Subcutaneous abdominal adipose tissue (tissue), 5 donors: ENCODE data around the gene PDE4D.

Experiments
- H3K27ac ChIP-seq: one replicate; pipeline ENCODE4 v1.7.0; 2013; ENCODE audit warnings: low read depth, mild to moderate bottlenecking, inconsistent platforms, low read length, moderate library complexity
- H3K27me3 ChIP-seq, 5 donors: one replicate each; pipeline ENCODE4 v1.7.0; 2013; ENCODE audit warnings: low read length in 5 of 5, inconsistent platforms in 1 of 5; ENCODE audit not compliant: control insufficient read depth in 5 of 5, insufficient read depth in 4 of 5
- H3K36me3 ChIP-seq, 5 donors: one replicate each; pipeline ENCODE4 v1.7.0; 2013; ENCODE audit warnings: low read length in 5 of 5; ENCODE audit not compliant: control insufficient read depth in 5 of 5, insufficient read depth in 5 of 5
- H3K4me1 ChIP-seq, 5 donors: one replicate each; pipeline ENCODE4 v1.7.0; 2013; ENCODE audit warnings: low read length in 5 of 5, mild to moderate bottlenecking in 3 of 5, moderate library complexity in 1 of 5; ENCODE audit not compliant: control insufficient read depth in 5 of 5, insufficient read depth in 5 of 5
- H3K4me3 ChIP-seq, 5 donors: one replicate each; pipeline ENCODE4 v1.7.0; 2013; ENCODE audit warnings: low read length in 5 of 5, low read depth in 1 of 5
- H3K9ac ChIP-seq, 5 donors: one replicate each; pipeline ENCODE4 v1.7.0; 2013; ENCODE audit warnings: low read length in 5 of 5, mild to moderate bottlenecking in 4 of 5, moderate library complexity in 3 of 5
- H3K9me3 ChIP-seq, 5 donors: one replicate each; pipeline ENCODE4 v1.7.0; 2013; ENCODE audit warnings: low read length in 5 of 5; ENCODE audit not compliant: control insufficient read depth in 5 of 5
- donor health status: healthy.
- donor health status: healthy.
- donor health status: healthy.
- donor health status: healthy.
- donor health status: healthy.

The PDE4D gene

DNA sequence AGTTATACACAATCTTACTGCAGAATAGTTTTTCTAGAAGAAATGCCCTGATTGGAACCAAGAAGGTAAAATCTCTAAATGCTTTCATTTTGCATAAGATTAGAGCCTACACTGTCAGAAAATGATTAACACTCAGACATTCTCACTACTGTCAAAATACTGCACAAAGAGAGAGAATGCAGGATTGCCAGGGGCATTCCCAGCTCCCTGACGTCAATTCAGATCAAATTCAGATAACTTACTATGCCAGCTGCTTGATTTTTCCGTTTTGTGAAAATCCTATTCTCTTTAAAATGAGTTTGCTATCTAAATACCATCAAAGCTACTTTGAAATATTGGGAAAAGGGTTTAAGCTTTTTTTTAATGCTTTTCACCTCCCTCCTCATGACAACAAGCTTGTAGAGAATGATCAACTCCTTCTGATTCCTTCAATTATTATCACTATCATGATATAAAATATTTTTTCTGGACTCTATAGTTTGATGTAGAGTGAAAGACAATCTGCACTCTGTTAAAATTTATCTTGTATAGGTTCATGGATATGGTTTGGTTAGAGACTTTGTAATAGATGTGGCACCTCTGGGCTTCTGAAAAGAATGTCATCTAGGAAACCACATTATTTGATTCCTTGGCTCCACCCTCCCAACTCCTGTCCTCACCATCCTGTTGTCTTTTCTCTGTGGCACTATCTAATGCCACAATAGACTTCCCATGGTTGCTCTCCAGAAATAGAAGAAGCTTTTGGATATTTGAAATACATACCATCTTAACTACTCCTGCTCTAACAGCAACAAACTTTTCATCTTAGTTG lies 407.7 kb downstream of the PDE4D start:
- Histone ChIP-seq H3K4me1 (no peaks in the 10 kb centered on the region), H3K27me3 (no peaks in the 10 kb centered on the region), H3K9ac (no peak overlapping the region), H3K9me3 (no peaks in the 10 kb centered on the region), H3K27ac (no peak overlapping the region), H3K4me3 (no peak overlapping the region), H3K36me3 (no peaks in the 10 kb centered on the region)

DNA sequence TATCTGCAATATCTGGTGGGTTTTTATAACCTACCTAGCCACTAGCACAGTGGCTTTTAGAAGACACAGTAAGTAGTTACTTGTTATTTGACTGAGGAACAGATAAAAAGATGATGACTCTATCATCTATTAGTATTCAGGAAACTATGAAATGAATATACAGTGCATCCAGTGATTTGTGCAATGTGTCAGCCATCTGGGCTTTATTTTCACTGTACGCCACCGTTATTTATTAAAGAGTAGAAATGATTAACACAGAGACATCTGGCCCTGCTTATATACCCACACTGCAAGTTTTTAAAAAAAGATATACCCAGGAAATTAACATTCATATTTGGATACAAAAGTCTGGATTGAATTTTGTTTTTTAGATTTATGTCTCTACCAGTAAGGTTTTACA lies 408.4 kb downstream of the PDE4D start:
- Histone ChIP-seq H3K9me3 (no peaks in the 10 kb centered on the region), H3K4me1 (no peaks in the 10 kb centered on the region), H3K9ac (no peak overlapping the region), H3K36me3 (no peaks in the 10 kb centered on the region), H3K27ac (no peak overlapping the region), H3K27me3 (no peaks in the 10 kb centered on the region), H3K4me3 (no peak overlapping the region)

DNA sequence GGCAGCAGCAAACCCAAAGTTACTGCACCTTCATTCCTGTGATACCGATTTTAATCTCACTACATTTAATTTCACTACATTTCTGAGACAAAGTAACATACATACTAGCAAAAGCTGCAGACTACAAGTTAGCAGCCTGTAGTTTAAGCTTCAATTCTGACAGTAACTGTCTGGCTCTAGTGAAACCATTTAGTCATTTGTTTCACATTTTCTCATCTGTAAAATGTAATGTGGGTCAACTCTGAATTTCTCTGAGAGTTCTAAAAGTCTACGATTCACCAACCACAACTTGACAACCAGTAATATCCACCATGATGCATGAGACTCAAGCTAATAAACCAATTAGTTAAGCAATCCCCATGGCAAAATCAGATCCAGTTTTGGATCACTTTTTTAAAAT lies 408.9 kb downstream of the PDE4D start:
- no peaks in the 10 kb centered on the region for H3K9me3 ChIP-seq
- H3K4me1 ChIP-seq = no peaks in the 10 kb centered on the region
- no peaks in the 10 kb centered on the region for H3K27me3 ChIP-seq
- no peaks in the 10 kb centered on the region for H3K36me3 ChIP-seq
- H3K4me3 ChIP-seq = no peak overlapping the region
- no peak overlapping the region for H3K9ac ChIP-seq
- H3K27ac ChIP-seq = no peak overlapping the region

DNA sequence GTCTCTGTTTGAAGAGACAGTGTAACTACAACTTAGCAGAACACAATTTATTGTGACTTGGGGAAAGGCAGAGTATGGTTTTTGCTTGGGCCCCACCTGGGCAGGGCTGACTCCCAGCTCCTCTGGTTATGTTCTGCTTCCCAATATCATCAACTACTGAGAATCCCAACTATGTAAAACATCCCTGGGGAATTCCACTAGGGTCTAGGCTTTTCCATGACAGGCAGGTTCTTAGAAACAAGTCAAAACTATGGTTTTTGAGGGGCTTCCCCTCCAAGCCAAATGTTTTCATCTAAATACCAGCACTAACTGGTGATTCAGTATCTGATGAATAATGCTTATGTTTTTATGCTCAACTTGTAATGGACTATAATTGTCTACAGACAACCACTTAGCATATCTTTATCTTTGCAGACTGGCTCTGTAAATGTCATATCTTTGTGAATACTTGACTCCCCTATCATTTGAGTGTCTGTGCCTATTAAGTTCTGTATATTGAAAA lies 409.5 kb downstream of the PDE4D start:
- H3K36me3 ChIP-seq = no peaks in the 10 kb centered on the region
- H3K27me3 ChIP-seq = no peaks in the 10 kb centered on the region
- H3K9ac ChIP-seq = no peak overlapping the region
- H3K9me3 ChIP-seq = no peaks in the 10 kb centered on the region
- H3K4me3 ChIP-seq = no peak overlapping the region
- no peaks in the 10 kb centered on the region for H3K4me1 ChIP-seq
- no peak overlapping the region for H3K27ac ChIP-seq

DNA sequence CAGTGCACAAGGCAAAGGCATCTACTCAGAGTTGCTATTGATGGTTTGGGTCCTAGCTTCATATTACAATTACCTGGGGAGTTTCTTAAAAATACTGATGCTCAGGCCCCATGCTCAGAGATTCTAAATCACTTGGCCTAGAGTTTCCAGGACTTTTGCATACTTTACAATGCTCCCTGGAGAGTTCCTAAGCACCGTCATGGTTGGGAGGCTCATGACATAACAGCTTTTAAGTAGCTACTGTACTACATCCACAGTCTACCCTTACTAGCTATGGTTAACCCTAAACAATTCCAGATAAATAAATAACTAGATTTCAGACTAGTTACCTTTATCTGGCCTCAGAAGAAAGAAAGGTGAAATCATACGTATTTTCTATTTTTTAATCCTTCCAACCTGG lies 414.4 kb downstream of the PDE4D start:
- H3K9ac ChIP-seq = no peak overlapping the region
- no peaks in the 10 kb centered on the region for H3K4me1 ChIP-seq
- no peaks in the 10 kb centered on the region for H3K36me3 ChIP-seq
- H3K27ac ChIP-seq = no peak overlapping the region
- no peaks in the 10 kb centered on the region for H3K27me3 ChIP-seq
- no peaks in the 10 kb centered on the region for H3K9me3 ChIP-seq
- no peak overlapping the region for H3K4me3 ChIP-seq

GRCh38 chr5:59474324-59474723 lies 419.2 kb downstream of the PDE4D start:
- H3K4me1 ChIP-seq = no peaks in the 10 kb centered on the region
- H3K9ac ChIP-seq = no peak overlapping the region
- H3K27me3 ChIP-seq = no peaks in the 10 kb centered on the region
- H3K27ac ChIP-seq = no peak overlapping the region
- no peaks in the 10 kb centered on the region for H3K36me3 ChIP-seq
- no peak overlapping the region for H3K4me3 ChIP-seq
- no peaks in the 10 kb centered on the region for H3K9me3 ChIP-seq

DNA sequence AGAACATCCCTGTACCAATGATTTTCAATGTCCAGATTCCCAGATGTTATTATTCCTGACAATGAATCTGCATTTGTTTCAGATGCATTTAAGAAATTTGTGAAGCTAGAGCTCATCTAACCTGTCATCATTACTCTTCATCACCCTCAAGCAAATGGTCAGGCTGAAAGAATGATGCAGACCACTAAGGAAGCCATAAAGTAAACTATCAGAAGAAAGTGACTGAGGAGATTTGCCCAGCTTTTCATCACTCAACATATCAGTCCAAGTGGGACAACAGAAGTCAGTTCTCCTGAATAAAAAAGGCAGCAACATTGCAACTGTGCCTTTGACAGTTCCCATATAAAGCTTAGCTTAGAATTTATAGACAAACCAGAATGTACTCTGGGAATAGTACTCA lies 419.9 kb downstream of the PDE4D start:
- no peak overlapping the region for H3K9ac ChIP-seq
- H3K4me1 ChIP-seq = no peaks in the 10 kb centered on the region
- no peaks in the 10 kb centered on the region for H3K27me3 ChIP-seq
- H3K9me3 ChIP-seq = no peaks in the 10 kb centered on the region
- no peak overlapping the region for H3K27ac ChIP-seq
- H3K4me3 ChIP-seq = no peak overlapping the region
- H3K36me3 ChIP-seq = no peaks in the 10 kb centered on the region

DNA sequence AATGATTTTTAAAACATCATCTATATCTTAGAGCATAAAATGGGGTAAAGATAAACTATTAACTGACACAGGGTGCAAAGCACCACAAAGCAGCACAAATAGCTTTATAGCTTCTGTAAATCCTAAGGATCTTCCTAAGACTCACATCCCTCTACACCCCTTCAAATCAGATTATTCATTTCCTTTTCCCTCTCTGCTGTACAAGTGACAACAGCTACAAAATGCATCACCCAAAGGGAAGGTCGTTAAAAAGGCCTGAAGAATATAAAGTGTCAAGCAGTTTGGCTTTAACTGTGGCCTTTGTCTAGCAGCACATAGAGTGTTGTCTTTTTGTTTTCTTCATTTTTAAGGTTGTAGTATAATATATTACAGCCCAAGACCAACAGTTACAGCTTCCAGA lies 422.1 kb downstream of the PDE4D start:
- no peaks in the 10 kb centered on the region for H3K27me3 ChIP-seq
- H3K36me3 ChIP-seq = no peaks in the 10 kb centered on the region
- no peak overlapping the region for H3K27ac ChIP-seq
- H3K4me1 ChIP-seq = no peaks in the 10 kb centered on the region
- no peak overlapping the region for H3K9ac ChIP-seq
- no peaks in the 10 kb centered on the region for H3K9me3 ChIP-seq
- no peak overlapping the region for H3K4me3 ChIP-seq

GRCh38 chr5:59467969-59468368 lies 425.6 kb downstream of the PDE4D start:
- Histone ChIP-seq H3K27me3 (no peaks in the 10 kb centered on the region), H3K4me1 (no peaks in the 10 kb centered on the region), H3K9ac (no peak overlapping the region), H3K9me3 (no peaks in the 10 kb centered on the region), H3K4me3 (no peak overlapping the region), H3K27ac (no peak overlapping the region), H3K36me3 (no peaks in the 10 kb centered on the region)

- Histone ChIP-seq H3K9ac (no peak overlapping the region), H3K9me3 (no peaks in the 10 kb centered on the region), H3K27ac (no peak overlapping the region)
Measured at GRCh38 chr5:59466271-59466670, 427.3 kb downstream of the PDE4D start.

More at GRCh38 chr5:59466271-59466670, 427.3 kb downstream of the PDE4D start:
- Histone ChIP-seq H3K4me3 (no peak overlapping the region), H3K4me1 (no peaks in the 10 kb centered on the region), H3K27me3 (no peaks in the 10 kb centered on the region), H3K36me3 (no peaks in the 10 kb centered on the region)
